ENCODE data around the gene SEMG1. TPM values are rescaled to one million over a fixed set of nuclear protein-coding genes. Genes with fewer than 3 reads are reported as not detected.

The SEMG1 gene, protein sequence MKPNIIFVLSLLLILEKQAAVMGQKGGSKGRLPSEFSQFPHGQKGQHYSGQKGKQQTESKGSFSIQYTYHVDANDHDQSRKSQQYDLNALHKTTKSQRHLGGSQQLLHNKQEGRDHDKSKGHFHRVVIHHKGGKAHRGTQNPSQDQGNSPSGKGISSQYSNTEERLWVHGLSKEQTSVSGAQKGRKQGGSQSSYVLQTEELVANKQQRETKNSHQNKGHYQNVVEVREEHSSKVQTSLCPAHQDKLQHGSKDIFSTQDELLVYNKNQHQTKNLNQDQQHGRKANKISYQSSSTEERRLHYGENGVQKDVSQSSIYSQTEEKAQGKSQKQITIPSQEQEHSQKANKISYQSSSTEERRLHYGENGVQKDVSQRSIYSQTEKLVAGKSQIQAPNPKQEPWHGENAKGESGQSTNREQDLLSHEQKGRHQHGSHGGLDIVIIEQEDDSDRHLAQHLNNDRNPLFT
- total RNA-seq: not detected
- not detected for polyA plus RNA-seq

- no peaks in the 10 kb centered on the region for H3K9me3 ChIP-seq (ENCODE audit: control insufficient read depth in 1 of 2, low read length in 2 of 2)
- H3K4me1 ChIP-seq (ENCODE audit: insufficient read depth, low read length): no peaks in the 10 kb centered on the region
- intact Hi-C loops (cut with micrococcal nuclease): no loop called here
- H3K36me3 ChIP-seq (ENCODE audit: insufficient read depth, low read length): no peaks in the 10 kb centered on the region
- no peak within 1 kb of the TSS for H3K4me3 ChIP-seq (ENCODE audit: low read length in 2 of 2)
- Mint-ChIP-seq H3K36me3 (no peaks in the 10 kb centered on the region), H3K27ac (no peak within 1 kb of the TSS), H3K4me1 (no peaks in the 10 kb centered on the region), H3K27me3 (peaks cover 29 to 32% of the 10 kb centered on the region in 2 donors), H3K4me3 (no peak within 1 kb of the TSS), H3K9me3 (peaks cover 2 to 12% (median 9%) of the 10 kb centered on the region in 8 donors)
- H3K27ac ChIP-seq (ENCODE audit: low read depth, low read length): no peak within 1 kb of the TSS
- peaks cover 8% of the 10 kb centered on the region for H3K27me3 ChIP-seq (ENCODE audit: insufficient read depth, low read length)
- ChIA-PET POLR2A (ENCODE audit: partially characterized antibody) (no interaction called here), CTCF (ENCODE audit: partially characterized antibody) (no interaction called here)
- no peak for DNase-seq
Measured at GRCh38 chr20:45206725-45207124, at the start of gene SEMG1. TSS of gene SEMG1 (plus strand) at chr20:45207033. CDS start at chr20:45207054, 21 bp downstream.

- no peak overlapping the region for H3K27ac Mint-ChIP-seq
- no peak overlapping the region for H3K4me3 ChIP-seq (ENCODE audit: low read length in 2 of 2)
Measured at GRCh38 chr20:45157962-45158361, 48.9 kb upstream of the SEMG1 start.

GRCh38 chr20:45163083-45163803, 43.6 kb upstream of the SEMG1 start:
- Histone ChIP-seq H3K9me3 (ENCODE audit: control insufficient read depth in 1 of 2, low read length in 2 of 2) (no peaks in the 10 kb centered on the region), H3K27ac (ENCODE audit: low read depth, low read length) (no peak overlapping the region), H3K4me1 (ENCODE audit: insufficient read depth, low read length) (no peaks in the 10 kb centered on the region), H3K4me3 (ENCODE audit: low read length in 2 of 2) (no peak overlapping the region), H3K27me3 (ENCODE audit: insufficient read depth, low read length) (peaks cover 4% of the 10 kb centered on the region), H3K36me3 (ENCODE audit: insufficient read depth, low read length) (no peaks in the 10 kb centered on the region)
- ChIA-PET POLR2A (ENCODE audit: partially characterized antibody) (interaction anchor here (0.6 kb wide), 1 partner anchor 205 kb away, joined by 3 read pairs; no protein-coding TSS in a partner anchor), CTCF (ENCODE audit: partially characterized antibody) (interaction anchor here (1.0 kb wide), 1 partner anchor 130 kb away, joined by 3 read pairs; no protein-coding TSS in a partner anchor)
- Mint-ChIP-seq H3K4me1 (no peaks in the 10 kb centered on the region), H3K36me3 (peaks cover 5 to 17% of the 10 kb centered on the region in 2 donors), H3K4me3 (no peak overlapping the region), H3K9me3 (peaks cover 4 to 76% (median 56%) of the 10 kb centered on the region in 8 donors), H3K27ac (no peak overlapping the region), H3K27me3 (peaks cover 33 to 57% of the 10 kb centered on the region in 2 donors)
- intact Hi-C loops (cut with micrococcal nuclease): no loop called here
- DNase-seq: no peak

More at GRCh38 chr20:45157962-45158361, 48.9 kb upstream of the SEMG1 start:
- Mint-ChIP-seq H3K9me3 (peaks cover 7 to 62% (median 55%) of the 10 kb centered on the region in 8 donors), H3K4me1 (no peaks in the 10 kb centered on the region), H3K36me3 (peaks cover 5 to 16% of the 10 kb centered on the region in 2 donors), H3K4me3 (no peak overlapping the region), H3K27me3 (peaks cover 36 to 39% of the 10 kb centered on the region in 2 donors)
- Histone ChIP-seq H3K4me1 (ENCODE audit: insufficient read depth, low read length) (no peaks in the 10 kb centered on the region), H3K36me3 (ENCODE audit: insufficient read depth, low read length) (no peaks in the 10 kb centered on the region), H3K27ac (ENCODE audit: low read depth, low read length) (no peak overlapping the region), H3K9me3 (ENCODE audit: control insufficient read depth in 1 of 2, low read length in 2 of 2) (no peaks in the 10 kb centered on the region), H3K27me3 (ENCODE audit: insufficient read depth, low read length) (peaks cover 11% of the 10 kb centered on the region)
- ChIA-PET POLR2A (ENCODE audit: partially characterized antibody) (no interaction called here), CTCF (ENCODE audit: partially characterized antibody) (no interaction called here)
- intact Hi-C loops (cut with micrococcal nuclease): no loop called here
- no peak for DNase-seq

DNA sequence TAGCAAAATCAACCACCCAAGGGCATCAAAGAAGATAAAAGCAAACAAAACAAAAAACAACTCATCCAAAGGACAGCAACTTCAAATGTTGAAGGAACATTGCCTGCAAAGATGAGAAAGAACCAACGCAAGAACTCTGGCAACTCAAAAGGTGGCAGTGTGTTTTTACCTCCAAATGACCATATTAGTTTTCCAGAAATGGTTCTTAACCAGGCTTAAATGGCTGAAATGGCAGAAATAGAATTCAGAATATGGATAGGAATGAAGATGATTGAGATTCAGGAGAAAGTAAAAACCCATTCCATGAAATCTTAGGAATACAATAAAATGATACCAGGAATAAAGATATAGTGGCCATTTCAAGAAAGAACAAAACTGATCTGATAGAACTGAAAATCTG, 41.9 kb upstream of the SEMG1 start:
- H3K4me1 Mint-ChIP-seq: no peaks in the 10 kb centered on the region
- CTCF ChIA-PET (ENCODE audit: partially characterized antibody): interaction anchor here (1.1 kb wide), 1 partner anchor 125 kb away, joined by 3 read pairs; no protein-coding TSS in a partner anchor
- peaks cover 4 to 64% (median 41%) of the 10 kb centered on the region in 8 donors for H3K9me3 Mint-ChIP-seq

GRCh38 chr20:45173522-45173921, 33.3 kb upstream of the SEMG1 start:
- Mint-ChIP-seq H3K4me3 (no peak overlapping the region), H3K9me3 (peaks cover 0 to 8% (median 4%) of the 10 kb centered on the region in 8 donors), H3K27ac (no peak overlapping the region), H3K36me3 (no peaks in the 10 kb centered on the region), H3K27me3 (peaks cover 9 to 34% of the 10 kb centered on the region in 2 donors), H3K4me1 (no peaks in the 10 kb centered on the region)
- DNase-seq: no peak
- H3K9me3 ChIP-seq (ENCODE audit: control insufficient read depth in 1 of 2, low read length in 2 of 2): no peaks in the 10 kb centered on the region
- no peak overlapping the region for H3K27ac ChIP-seq (ENCODE audit: low read depth, low read length)
- ChIA-PET CTCF (ENCODE audit: partially characterized antibody) (no interaction called here), POLR2A (ENCODE audit: partially characterized antibody) (no interaction called here)
- no peaks in the 10 kb centered on the region for H3K27me3 ChIP-seq (ENCODE audit: insufficient read depth, low read length)
- H3K4me3 ChIP-seq (ENCODE audit: low read length in 2 of 2): no peak overlapping the region
- intact Hi-C loops (cut with micrococcal nuclease): no loop called here
- no peaks in the 10 kb centered on the region for H3K36me3 ChIP-seq (ENCODE audit: insufficient read depth, low read length)
- no peaks in the 10 kb centered on the region for H3K4me1 ChIP-seq (ENCODE audit: insufficient read depth, low read length)

More for the DNA sequence above, 41.9 kb upstream of the SEMG1 start:
- H3K4me3 ChIP-seq (ENCODE audit: low read length in 2 of 2): no peak overlapping the region
- H3K36me3 ChIP-seq (ENCODE audit: insufficient read depth, low read length): no peaks in the 10 kb centered on the region
- no peak overlapping the region for H3K4me3 Mint-ChIP-seq
- no peaks in the 10 kb centered on the region for H3K9me3 ChIP-seq (ENCODE audit: control insufficient read depth in 1 of 2, low read length in 2 of 2)
- peaks cover 4% of the 10 kb centered on the region for H3K27me3 ChIP-seq (ENCODE audit: insufficient read depth, low read length)
- no peak overlapping the region for H3K27ac ChIP-seq (ENCODE audit: low read depth, low read length)
- peaks cover 31 to 58% of the 10 kb centered on the region in 2 donors for H3K27me3 Mint-ChIP-seq
- POLR2A ChIA-PET (ENCODE audit: partially characterized antibody): no interaction called here
- H3K36me3 Mint-ChIP-seq: peaks cover 3 to 6% of the 10 kb centered on the region in 2 donors
- no peak overlapping the region for H3K27ac Mint-ChIP-seq
- DNase-seq: no peak
- intact Hi-C loops (cut with micrococcal nuclease): no loop called here
- no peaks in the 10 kb centered on the region for H3K4me1 ChIP-seq (ENCODE audit: insufficient read depth, low read length)

- intact Hi-C loops (cut with micrococcal nuclease): no loop called here
- Histone ChIP-seq H3K9me3 (ENCODE audit: control insufficient read depth in 1 of 2, low read length in 2 of 2) (no peaks in the 10 kb centered on the region), H3K36me3 (ENCODE audit: insufficient read depth, low read length) (no peaks in the 10 kb centered on the region), H3K4me1 (ENCODE audit: insufficient read depth, low read length) (no peaks in the 10 kb centered on the region), H3K27ac (ENCODE audit: low read depth, low read length) (no peak within 1 kb of the TSS), H3K27me3 (ENCODE audit: insufficient read depth, low read length) (no peaks in the 10 kb centered on the region), H3K4me3 (ENCODE audit: low read length in 2 of 2) (no peak within 1 kb of the TSS)
- Mint-ChIP-seq H3K4me1 (no peaks in the 10 kb centered on the region), H3K27me3 (peaks cover 9 to 29% of the 10 kb centered on the region in 2 donors), H3K36me3 (no peaks in the 10 kb centered on the region), H3K27ac (no peak within 1 kb of the TSS), H3K9me3 (peaks cover 0 to 6% (median 1%) of the 10 kb centered on the region in 8 donors), H3K4me3 (no peak within 1 kb of the TSS)
- ChIA-PET POLR2A (ENCODE audit: partially characterized antibody) (no interaction called here), CTCF (ENCODE audit: partially characterized antibody) (no interaction called here)
- DNase-seq: no peak
Measured at GRCh38 chr20:45174434-45175364, 32.1 kb upstream of the SEMG1 start, which contains the start of gene PI3. TSS of gene PI3 (plus strand) at chr20:45174902. CDS start at chr20:45174923, 21 bp downstream.
